ENCODE measurements around the gene TAS2R30.

TAS2R30 gene

GRCh38 chr12:11152725-11153124 is 18.3 kb upstream of the TAS2R30 start:
- no peak for TF ChIP-seq CTCF (IDR thresholded peaks at IDR 0.05)
- TF ChIP-seq ZFX (IDR thresholded peaks at IDR 0.05; ENCODE audit: borderline replicate concordance), result no peak
- no peak overlapping the region for H3K27ac ChIP-seq

DNA sequence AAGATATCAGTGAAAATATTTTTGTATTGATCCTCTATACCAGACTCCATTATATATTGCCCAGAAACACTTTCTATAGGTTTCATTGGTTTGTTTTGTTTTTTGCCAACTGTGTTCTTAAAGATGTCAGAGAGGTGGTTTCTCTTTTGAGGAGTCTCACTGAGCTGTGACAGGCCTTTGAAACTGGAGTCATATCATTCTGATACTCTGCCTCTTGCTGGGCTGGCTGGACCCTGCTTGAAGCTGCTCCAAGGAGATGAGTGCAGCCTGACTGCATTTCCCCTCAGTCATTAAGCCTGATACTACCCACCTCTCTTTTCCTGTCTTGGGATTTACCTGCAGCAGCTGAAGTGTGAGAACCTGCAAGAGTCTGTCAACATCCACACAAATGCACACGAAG is 16.4 kb upstream of the TAS2R30 start:
- TF ChIP-seq CTCF (IDR thresholded peaks at IDR 0.05) (no peak), ZFX (IDR thresholded peaks at IDR 0.05; ENCODE audit: borderline replicate concordance) (no peak)
- no peak overlapping the region for H3K27ac ChIP-seq

GRCh38 chr12:11147420-11147819 is 13.0 kb upstream of the TAS2R30 start:
- TF ChIP-seq ZFX (IDR thresholded peaks at IDR 0.05; ENCODE audit: borderline replicate concordance), result no peak
- TF ChIP-seq CTCF (IDR thresholded peaks at IDR 0.05), result no peak
- no peak overlapping the region for H3K27ac ChIP-seq

GRCh38 chr12:11144297-11144696 is 9.9 kb upstream of the TAS2R30 start:
- TF ChIP-seq CTCF (IDR thresholded peaks at IDR 0.05) (no peak), ZFX (IDR thresholded peaks at IDR 0.05; ENCODE audit: borderline replicate concordance) (no peak)
- H3K27ac ChIP-seq, result no peak overlapping the region

GRCh38 chr12:11143352-11143751 is 8.9 kb upstream of the TAS2R30 start:
- TF ChIP-seq CTCF (IDR thresholded peaks at IDR 0.05), result no peak
- no peak for TF ChIP-seq ZFX (IDR thresholded peaks at IDR 0.05; ENCODE audit: borderline replicate concordance)
- H3K27ac ChIP-seq, result no peak overlapping the region

DNA sequence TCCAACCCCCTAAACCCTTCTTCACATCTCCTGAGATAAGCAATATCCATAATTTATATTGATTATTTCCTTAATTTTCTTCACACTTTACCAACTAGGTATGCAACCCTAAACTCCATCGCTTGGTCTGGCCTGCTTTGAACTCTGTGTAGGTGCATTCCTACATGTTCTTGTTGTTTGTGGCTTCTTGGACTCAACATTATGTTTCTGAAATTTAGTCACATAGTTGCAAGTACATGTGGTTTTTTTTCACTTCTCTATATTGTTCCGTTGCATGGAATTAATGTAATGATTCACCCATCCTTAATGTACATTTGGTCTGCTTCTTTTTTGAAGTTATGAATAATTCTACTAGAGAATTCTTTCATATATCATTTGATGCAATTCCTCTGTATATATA is 1.6 kb upstream of the TAS2R30 start:
- H3K27ac ChIP-seq, result no peak overlapping the region
- no peak for TF ChIP-seq ZFX (IDR thresholded peaks at IDR 0.05; ENCODE audit: borderline replicate concordance)
- no peak for TF ChIP-seq CTCF (IDR thresholded peaks at IDR 0.05)

GRCh38 chr12:11133816-11134215 is 628 bp downstream of the TAS2R30 start:
- TF ChIP-seq CTCF (IDR thresholded peaks at IDR 0.05), result no peak
- no peak for TF ChIP-seq ZFX (IDR thresholded peaks at IDR 0.05; ENCODE audit: borderline replicate concordance)
- no peak overlapping the region for H3K27ac ChIP-seq

All from 22Rv1 (cell line).